Stimulated activated CD4-positive, alpha-beta T cell treated with anti-CD3 and anti-CD28 coated beads, Interleukin-4, amount 100 ng/mL, for 1 hour (primary cell): Measurements from ENCODE around the gene RGMA.
"Not testable (repeated sequence)": the region's sequence is repeated elsewhere in the genome, so short reads cannot be mapped to it uniquely, and the experiment has no call there.

Source experiments
- DNase-seq: peaks from one replicate; pipeline ENCODE4 v3.0.0-alpha.2; 2020

The RGMA gene

GRCh38 chr15:93046120-93046519 lies 42.9 kb downstream of the RGMA start:
- no peak for DNase-seq

DNA sequence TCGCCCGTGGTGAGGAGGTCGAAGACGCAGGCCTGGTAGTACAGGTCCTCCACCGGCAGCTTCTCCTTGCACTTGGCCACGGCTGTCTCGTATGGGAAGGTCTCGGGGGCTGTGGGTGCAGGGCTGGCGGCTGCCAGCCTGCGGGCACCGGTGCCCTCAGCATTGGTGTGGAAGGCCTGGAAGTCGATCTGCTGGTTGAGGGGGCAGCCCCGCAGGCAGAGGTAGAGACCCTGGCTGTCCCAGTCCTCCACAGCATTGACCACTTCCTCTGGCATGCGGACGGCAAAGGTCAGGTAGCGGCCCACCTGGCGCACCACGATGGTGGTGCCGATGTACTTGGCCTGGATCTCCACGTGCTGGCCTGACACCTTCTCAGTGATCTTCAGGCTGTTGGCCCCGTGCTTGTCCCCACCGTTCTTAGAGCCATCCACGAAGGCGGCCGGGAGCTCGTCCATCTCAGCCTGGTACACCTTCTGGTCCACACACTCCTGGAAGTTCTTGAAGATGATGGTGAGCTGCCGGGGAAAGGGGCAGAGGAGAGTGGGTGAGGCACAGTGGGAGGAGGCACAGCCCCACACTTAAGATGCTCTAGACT lies 43.7 kb downstream of the RGMA start:
- DNase-seq, result no peak

DNA sequence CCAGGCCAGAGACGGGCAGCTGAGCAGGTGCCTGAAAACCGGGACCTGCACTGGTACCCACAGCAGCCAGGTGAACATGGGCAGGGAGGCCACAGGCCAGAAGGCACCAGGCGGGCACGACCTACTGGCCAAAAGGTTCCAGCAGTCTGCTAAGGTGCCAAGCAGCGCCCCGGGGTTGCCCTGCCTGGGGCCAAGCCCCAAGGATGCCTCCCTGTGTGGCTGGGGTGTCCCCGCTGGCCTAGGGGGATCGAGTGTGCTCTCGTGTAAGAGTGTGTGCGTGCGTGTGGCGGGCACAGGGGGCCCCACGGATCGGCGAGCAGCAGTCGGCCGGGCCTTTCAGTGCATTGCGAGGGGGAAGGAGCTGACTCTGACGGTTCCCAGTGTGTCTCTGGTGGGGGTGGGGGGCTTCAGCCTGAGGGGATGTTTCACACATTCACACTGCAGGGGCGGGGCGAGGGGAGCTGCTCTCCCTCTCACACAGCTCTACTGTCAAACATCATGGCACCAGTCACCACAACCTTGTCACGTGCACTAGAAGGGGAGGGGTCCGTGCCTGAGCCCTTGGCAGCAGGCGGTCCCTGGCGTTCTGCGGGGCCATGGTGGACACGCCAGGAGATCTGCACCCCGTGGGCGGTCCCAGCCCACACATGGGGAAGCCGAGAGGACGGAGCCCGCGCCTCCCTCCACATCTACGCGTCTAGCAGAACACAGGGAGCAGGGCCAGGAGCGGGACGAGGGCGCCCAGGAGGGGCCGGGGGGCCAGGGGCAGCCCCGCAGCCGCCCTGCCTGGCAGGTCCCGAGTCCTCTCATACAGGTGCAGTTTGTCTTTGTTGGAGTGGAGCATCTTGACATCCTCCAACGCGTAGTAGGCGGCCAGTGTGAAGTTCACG lies 44.5 kb downstream of the RGMA start:
- no peak for DNase-seq

DNA sequence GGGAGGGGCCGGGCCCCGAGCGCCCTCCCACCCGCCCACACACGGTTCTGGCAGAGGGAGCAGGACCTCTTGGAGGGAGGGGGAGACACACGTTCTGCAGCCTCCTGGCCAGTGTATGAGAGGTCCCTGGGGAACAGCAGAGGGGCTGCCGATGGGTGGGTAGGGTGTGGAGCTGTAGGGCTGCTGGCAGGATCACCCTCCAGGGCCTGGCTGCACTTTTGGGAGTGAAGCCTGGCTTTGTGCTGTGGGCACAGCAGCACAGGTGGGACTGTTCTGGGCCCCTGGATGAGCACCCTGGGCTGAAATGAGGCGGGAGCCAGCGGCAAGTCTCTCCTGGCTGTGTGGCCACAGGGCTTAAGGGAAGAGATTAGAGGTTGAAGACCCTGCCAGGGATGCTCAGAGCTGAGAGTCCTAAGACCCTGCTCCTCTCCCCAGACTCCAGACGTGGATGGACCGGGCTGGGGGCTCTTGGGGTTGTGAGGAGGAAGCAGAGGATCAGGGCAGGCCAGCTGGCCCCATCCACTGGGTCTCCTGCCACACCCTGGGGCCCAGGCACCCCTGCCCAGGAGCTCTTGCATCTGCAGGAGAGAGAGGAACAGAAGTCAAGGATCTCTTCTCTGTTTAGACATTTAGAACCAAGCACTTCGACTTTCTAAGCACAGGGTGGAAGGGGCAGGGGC lies 45.2 kb downstream of the RGMA start:
- DNase-seq, result no peak

- DNase-seq, result no peak
Measured at GRCh38 chr15:93042691-93043378, 46.2 kb downstream of the RGMA start.

GRCh38 chr15:93042211-93042610 lies 46.8 kb downstream of the RGMA start:
- DNase-seq, result no peak

DNA sequence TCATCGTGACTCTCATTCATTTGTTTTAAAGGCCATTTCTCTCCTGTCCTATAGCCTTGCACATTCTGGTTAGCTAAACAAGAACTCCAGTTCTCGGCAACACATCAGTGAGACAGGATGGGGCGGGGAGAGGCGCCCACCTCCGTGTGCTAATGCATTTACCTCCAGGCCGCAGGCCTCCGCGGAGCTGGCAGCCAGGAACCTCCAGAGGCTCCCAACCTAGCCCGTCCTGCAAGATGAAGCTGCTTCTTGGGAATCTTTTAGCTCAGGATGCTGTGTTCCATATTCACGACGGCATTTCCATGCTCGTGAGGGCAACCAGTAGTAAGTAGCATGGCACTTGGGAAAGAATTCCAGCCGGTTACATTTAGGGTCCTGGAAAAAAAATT lies 47.9 kb downstream of the RGMA start:
- no peak for DNase-seq

DNA sequence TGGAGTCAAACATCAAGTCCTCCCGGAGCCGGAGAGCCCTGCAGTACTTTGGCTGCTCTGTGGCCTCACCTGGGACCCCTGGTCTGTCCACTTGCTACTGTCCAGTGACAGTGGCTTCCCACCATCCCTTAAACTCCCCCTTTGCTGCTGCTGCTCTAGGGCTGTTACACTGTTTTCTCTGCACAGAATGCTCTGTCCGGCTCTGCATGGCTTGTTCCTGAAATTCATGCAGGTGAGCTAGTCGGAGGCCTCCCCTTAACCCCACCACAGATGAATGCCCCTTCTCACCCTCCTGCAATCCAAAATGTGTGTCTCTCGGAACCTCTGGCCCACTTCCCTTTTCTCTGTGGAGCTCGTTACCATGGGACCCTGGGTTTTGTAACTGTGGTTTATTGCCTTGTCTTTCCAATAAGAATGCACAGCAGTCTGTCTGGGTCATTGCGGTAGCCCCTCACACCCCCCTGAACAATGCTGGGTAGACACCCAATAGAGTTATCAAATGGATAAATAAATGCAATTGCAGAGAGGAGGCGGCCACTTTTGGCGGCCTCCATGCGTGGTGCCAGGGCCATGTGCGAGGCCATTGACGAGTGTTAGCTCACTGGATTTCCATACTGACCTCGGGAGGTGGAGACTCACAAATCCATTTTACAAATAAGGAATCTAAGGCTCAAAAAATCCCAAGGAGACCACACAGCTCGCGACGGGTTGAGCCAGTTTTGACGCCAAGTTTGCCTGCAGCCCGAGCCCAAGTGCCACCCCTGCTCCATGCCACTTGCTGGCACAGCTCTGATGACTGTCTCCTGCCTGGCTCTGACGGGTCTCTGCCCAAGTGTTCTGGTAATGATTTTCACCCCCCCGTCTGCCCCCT lies 48.5 kb downstream of the RGMA start:
- DNase-seq, result no peak

- DNase-seq, result not testable (repeated sequence)
Measured at GRCh38 chr15:93039562-93040287, 49.3 kb downstream of the RGMA start.

DNA sequence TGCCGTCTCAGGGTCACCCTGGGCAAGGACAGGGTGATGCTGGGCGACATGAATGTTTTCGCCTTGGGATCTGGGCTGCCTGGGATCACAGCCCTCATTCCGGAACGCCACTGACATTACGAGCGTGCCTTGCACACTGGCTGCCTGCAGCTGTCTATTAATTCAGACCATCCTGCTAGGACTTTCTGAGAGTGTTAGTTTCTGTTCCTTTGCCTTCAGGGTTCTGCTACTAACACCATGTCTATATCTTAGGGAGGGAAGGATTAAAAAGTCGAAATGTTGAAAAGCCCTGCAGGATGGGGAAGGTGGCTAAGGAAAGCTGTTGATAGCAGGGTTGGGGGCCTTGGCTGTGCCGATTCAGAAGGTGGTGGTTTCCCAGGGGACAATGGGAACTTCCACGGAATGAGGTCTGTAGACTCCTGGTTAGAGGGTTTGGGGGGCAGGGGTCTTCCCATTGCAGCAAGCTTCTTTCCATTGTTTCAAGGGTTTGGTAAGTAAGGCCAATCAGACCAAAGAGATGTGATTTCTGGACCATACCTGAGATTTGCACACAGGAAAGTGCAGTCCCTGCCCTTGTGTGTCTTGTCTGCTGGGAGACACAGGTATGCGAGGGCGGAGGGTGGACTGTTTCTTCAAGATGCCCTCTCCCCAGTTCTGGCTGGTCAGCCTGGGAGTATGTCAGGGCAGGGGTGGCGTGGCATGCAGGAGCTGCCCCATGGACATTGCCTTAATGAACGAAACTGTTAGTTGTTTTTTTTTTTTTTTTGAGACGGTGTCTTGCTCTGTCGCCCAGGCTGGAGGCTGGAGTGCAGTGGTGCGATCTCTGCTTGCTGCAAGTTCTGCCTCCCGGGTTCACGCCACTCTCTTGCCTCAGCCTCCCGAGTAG lies 50.9 kb downstream of the RGMA start:
- no peak for DNase-seq

DNA sequence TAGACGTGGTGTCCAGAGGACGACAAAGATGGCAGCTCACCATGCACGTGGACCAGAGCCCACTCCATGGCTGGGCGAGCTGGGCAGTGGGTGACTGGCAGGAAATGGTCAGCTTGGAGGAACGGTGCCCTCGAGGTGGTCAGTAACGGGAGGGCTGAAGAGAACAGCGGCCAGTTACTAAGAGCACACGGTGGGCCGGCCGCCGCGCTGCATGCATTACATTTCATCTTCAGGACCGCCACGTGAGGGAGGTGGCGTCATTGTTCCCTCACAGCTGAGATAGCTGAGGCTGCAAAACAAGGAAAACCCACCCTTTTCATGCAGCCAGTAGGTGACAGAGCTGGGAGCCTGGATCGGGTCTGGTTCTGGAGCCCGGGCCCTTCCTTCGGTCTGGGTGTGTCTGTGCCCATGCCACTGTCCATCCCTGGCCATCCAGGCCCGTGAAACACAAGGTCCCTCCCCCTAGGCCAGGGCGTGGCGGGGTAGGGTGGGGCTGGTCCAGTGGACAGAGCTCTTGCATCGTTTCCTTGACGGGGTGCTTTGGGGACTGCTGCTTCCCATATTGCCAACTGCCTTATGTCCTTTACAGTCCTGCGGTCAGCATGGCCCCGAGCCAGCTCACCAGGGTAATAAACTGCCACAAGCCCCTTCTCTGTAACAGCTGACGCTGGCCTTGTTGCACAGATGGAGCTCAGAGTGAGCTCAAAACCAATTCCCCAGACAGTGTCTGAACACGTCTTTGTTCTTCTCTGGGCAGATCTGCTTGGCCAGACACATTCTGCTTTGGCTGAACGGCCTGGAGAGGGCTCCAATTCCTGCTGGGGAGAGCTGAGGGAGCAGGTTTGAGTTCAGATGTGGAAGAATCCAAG lies 51.8 kb downstream of the RGMA start:
- no peak for DNase-seq

DNA sequence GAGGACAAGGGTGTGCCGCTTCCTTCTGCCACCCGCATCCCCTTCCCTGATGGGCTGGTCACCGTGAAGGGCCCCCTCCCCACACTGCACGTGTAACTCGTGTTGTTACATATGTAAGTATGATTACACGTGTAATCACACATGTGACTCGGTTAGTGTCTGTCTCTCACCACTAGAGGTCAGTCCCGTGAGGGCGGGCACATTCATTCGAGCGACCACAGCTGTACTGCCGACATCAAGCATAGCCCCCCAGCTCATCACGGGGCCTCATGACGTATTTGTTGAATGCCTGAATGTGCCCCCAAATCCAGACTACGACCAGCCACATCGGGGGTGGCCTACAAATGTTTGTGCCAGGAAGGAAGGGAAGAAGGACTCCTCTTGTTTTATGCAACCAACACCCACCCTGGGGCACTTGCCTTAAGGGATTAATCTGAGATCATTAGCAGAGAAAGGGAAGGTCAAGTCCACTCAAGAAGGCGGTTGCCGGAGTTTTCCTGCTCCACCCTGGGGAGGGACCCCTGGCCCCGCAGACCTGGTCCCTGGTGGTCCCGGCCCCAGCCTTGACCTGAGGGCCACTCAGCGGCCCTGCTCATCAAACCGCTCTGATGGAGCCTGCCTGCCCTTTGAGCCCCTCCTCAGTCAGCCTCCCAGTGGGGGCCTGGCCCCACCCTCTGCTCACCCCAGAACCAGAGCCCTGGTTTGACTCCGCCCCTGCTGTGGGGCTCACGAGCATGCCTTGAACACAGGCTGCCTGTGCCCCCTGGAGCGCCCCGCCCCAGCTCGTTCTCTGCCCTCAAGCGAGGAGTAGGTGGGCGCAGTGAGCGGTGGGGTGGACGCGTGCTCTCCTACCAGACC lies 52.8 kb downstream of the RGMA start:
- peak; percentile 44 for DNase-seq

DNA sequence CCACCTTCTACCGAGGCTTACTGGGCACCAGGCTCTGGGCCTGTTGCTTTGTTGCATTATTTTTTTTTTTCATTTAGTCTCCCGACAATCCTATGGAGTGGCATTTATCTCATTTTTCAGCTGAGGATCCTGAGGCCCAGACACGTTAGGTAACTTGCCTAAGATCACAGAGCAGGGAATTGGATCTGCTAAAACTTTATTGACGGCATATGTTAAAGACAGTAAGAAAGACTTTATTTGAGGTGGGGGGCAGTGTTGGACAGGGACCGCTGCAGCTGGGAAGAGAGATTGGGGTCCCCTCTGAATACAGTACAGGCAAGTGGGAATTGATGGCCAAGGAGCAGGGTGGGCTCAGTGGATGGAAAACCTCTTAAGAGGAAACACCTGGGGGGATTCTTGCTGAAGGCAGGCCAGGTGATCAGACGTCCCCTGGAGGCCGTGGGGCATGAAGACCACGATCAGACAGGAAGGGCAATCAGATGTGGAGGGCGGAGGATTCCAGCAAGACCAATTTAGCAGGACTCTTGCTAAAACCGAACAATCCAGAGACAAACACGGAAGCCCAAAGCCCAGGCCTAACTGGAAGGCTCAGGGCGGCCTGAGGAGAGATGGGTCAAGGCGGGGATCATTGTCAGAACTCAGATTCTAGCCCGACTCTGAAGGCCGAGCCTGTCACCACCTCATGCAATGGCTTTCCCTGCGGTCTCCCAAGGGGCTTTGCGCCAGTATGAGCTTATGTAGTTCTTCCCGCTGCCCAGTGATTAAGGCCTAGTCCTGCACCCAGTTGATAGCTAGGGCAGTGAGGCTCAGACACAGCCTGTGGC lies 53.7 kb downstream of the RGMA start:
- DNase-seq, result no peak

- no peak for DNase-seq
Measured at GRCh38 chr15:93034512-93034911, 54.5 kb downstream of the RGMA start.

DNA sequence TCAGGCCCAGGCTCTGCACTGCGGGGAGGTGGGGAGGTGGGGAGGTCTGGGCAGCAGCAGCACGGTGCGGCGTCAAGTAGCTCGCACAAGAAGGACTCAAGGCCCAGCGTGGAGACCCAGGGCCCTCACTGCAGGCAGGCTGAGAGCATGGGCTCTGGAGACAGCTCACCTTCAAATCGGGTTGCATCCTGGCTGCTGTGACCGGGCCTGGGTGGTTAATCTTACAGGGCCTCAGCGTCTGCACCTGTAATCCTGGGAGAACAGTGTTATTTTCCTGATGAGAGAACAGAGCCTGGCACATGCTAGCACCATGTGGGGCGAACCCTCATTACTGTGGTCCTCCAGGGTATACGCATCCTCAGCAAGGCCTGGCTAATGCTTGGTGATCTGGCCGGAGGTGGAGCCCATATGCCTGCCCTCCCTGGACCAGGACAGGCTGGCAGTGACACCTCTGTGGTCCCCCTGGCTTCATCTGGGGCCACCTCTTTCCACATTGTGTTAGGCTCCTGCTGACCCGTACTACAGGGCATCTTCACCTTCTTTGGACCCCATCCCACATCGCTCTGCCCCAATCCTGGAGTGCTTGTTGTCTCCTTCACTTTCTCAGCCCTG lies 55.5 kb downstream of the RGMA start:
- DNase-seq, result no peak

GRCh38 chr15:93032515-93033206 lies 56.4 kb downstream of the RGMA start:
- DNase-seq, result not testable (repeated sequence)
